Smooth muscle cell (in vitro differentiated cells): ENCODE measurements around the gene FGL2. TPM values are rescaled to one million over a fixed set of nuclear protein-coding genes. Genes with fewer than 3 reads are reported as not detected.
"Not testable (repeated sequence)": the region's sequence is repeated elsewhere in the genome, so short reads cannot be mapped to it uniquely, and the experiment has no call there.

Experiments
- DNase-seq: peaks from one replicate; lab custom pipeline; 2025; ENCODE audit not compliant: unreplicated experiment; lab: John Stamatoyannopoulos, UW
- H2AFZ ChIP-seq: fragments of 200-600 bp; sonication (generic); 2 replicates; pipeline ENCODE4 v1.6.0; 2016; ENCODE audit warnings: antibody characterized with exemption, low read depth, mild to moderate bottlenecking
- H3F3A ChIP-seq: fragments of 200-600 bp; sonication (generic); 2 replicates; pipeline ENCODE4 v1.6.0; 2017; ENCODE audit warnings: antibody characterized with exemption, low read depth
- H3K27ac ChIP-seq: fragments of 200-600 bp; sonication (generic); 2 replicates; pipeline ENCODE4 v1.5.1; 2016; ENCODE audit warnings: low read depth, mild to moderate bottlenecking
- H3K27me3 ChIP-seq: fragments of 200-600 bp; sonication (generic); 2 replicates; pipeline ENCODE4 v1.6.1; 2016; ENCODE audit warnings: low read depth, mild to moderate bottlenecking
- H3K36me3 ChIP-seq: fragments of 200-600 bp; sonication (generic); 2 replicates; pipeline ENCODE4 v1.5.1; 2016; ENCODE audit warnings: low read depth
- H3K4me1 ChIP-seq: fragments of 200-600 bp; sonication (generic); 2 replicates; pipeline ENCODE4 v1.5.1; 2016; ENCODE audit warnings: low read depth
- H3K4me2 ChIP-seq: fragments of 200-600 bp; sonication (generic); 2 replicates; pipeline ENCODE4 v1.6.0; 2016; ENCODE audit warnings: mild to moderate bottlenecking
- H3K4me3 ChIP-seq: fragments of 200-600 bp; sonication (generic); 2 replicates; pipeline ENCODE4 v1.5.1; 2016; ENCODE audit warnings: mild to moderate bottlenecking
- H3K79me2 ChIP-seq: fragments of 200-600 bp; sonication (generic); 2 replicates; pipeline ENCODE4 v1.6.0; 2016; ENCODE audit warnings: low read depth, mild to moderate bottlenecking
- H3K9ac ChIP-seq: fragments of 200-600 bp; sonication (generic); 2 replicates; pipeline ENCODE4 v1.6.0; 2016; ENCODE audit warnings: low read depth
- H3K9me3 ChIP-seq: fragments of 200-600 bp; sonication (generic); replicated peaks from 2 replicates; pipeline ENCODE4 v1.5.1; 2016; ENCODE audit warnings: low read depth
- H4K20me1 ChIP-seq: fragments of 200-600 bp; sonication (generic); 2 replicates; pipeline ENCODE4 v1.6.0; 2016; ENCODE audit warnings: low read depth
- whole genome bisulfite sequencing: methylation state at CpG from one replicate; pipeline ENCODE4 v1.1.7; 2016; ENCODE audit warnings: low lambda C conversion rate; 5-methylcytosine and 5-hydroxymethylcytosine counted together
- polyA plus RNA-seq: library from polyadenylated mRNA; unstranded; fragments of >200 nt; fragmentation: Nextera tagmentation; extraction: Ambion mirVana; gene quantifications from 2 replicates; pipeline ENCODE4 v1.2.1, GENCODE V29; 2016
- total RNA-seq: library from RNA; depleted of rRNA; stranded (reverse); fragments of >200 nt; gene quantifications from 2 replicates; pipeline ENCODE4 v1.2.3, GENCODE V29; 2014
- TF ChIP-seq, protein P1 (sequence below): fragments of 200-600 bp; sonication (generic); IDR thresholded peaks from 2 replicates; pipeline ENCODE4 v1.5.1; 2017; ENCODE audit warnings: borderline replicate concordance, mild to moderate bottlenecking, antibody characterized with exemption; ENCODE audit not compliant: insufficient read depth, poor library complexity, severe bottlenecking

FGL2 gene
- total and polyA plus RNA-seq, 2 experiments from 2014 or later = 0.40 TPM; not detected in 1

DNA sequence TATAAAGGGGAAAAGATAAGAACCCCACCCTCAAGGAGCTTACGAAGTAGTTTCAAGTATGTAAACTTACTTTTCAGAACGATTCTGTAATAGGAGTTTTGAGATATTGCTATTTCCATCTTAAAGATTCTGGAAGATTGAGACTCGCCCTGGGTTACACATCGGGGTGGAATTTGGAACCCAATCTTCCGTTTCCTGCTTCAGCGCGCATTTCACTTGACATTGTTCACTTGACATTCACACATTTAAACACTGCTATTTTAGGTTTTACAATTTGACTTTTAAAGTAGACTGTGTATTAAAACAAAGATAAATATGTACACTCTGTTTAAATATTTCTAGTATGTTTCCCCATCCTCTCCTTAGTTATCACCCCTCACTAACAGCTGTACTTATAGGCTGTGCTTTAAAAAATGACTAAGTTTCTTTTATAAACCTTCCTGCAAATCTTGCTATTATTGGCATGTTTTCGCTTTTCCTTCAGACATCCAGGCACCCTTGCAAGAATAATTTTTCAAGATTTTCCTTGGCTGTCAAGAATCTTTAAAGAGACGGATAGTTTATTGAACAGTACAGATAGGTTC, 22.2 kb downstream of the FGL2 start:
- H3K36me3 ChIP-seq, H3K9me3 ChIP-seq, H3K27me3 ChIP-seq, H3K4me3 ChIP-seq, H3K27ac ChIP-seq, H3K4me2 ChIP-seq, H3K79me2 ChIP-seq, H3K4me1 ChIP-seq, H2AFZ ChIP-seq, DNase-seq, H4K20me1 ChIP-seq, H3F3A ChIP-seq, H3K9ac ChIP-seq: not testable (repeated sequence)
- 93% methylated on average over 9 of the region's 9 CpGs for WGBS

DNA sequence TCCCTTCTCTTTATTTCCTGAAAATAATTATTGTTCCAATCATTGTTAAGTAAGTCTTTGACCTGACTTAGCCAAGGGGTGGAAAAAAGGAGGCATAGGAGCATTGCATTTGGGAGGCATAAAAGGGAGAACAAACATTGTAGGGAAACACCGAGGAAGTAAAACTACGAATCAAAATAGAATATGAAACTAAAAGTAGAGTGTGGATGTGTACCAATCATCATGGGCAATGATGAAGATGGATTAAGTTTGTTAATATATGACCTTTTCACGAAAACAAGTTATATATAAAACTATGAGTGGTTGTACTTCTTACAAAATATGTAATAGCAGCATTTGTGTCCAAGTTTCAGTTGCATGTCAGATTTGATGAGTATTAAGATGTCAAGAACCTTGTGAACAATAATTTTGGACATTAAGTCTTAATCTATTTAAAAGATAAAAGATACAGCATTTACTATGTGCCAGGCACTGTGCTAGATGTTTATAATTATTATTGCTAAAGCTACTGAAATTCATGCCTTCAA, 24.3 kb downstream of the FGL2 start:
- H3F3A ChIP-seq, H3K27me3 ChIP-seq, DNase-seq, H2AFZ ChIP-seq, H3K79me2 ChIP-seq, H3K4me3 ChIP-seq, H3K27ac ChIP-seq, H3K4me1 ChIP-seq, H3K9ac ChIP-seq, H4K20me1 ChIP-seq, H3K36me3 ChIP-seq, H3K9me3 ChIP-seq, H3K4me2 ChIP-seq: not testable (repeated sequence)
- 72% methylated on average over 2 of the region's 3 CpGs for WGBS

DNA sequence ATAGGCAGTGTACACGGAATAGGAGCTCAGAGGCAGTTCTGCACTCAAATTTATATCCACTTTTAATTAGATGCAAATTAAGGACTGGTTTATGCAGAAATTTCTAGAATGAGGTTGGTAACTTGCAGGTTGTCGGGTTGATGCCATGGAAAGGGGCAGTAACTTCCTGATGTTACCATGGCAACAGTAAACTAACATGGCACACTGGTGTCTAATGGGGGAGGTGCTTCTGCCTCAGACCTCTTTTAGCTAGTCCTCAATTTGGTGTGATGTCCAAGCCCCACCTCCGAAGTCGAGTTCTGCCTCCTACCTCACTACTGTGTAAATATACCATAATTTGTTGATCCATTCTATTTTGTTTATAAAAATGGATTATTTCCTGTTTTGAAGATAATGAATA, 25.2 kb downstream of the FGL2 start:
- WGBS = 88% methylated on average over 3 of the region's 4 CpGs
- H2AFZ ChIP-seq, H3F3A ChIP-seq, H3K36me3 ChIP-seq, H3K27me3 ChIP-seq, H3K4me1 ChIP-seq, H3K9me3 ChIP-seq, H3K4me2 ChIP-seq, DNase-seq, H3K79me2 ChIP-seq, H3K4me3 ChIP-seq, H3K27ac ChIP-seq, H3K9ac ChIP-seq, H4K20me1 ChIP-seq: not testable (repeated sequence)

DNA sequence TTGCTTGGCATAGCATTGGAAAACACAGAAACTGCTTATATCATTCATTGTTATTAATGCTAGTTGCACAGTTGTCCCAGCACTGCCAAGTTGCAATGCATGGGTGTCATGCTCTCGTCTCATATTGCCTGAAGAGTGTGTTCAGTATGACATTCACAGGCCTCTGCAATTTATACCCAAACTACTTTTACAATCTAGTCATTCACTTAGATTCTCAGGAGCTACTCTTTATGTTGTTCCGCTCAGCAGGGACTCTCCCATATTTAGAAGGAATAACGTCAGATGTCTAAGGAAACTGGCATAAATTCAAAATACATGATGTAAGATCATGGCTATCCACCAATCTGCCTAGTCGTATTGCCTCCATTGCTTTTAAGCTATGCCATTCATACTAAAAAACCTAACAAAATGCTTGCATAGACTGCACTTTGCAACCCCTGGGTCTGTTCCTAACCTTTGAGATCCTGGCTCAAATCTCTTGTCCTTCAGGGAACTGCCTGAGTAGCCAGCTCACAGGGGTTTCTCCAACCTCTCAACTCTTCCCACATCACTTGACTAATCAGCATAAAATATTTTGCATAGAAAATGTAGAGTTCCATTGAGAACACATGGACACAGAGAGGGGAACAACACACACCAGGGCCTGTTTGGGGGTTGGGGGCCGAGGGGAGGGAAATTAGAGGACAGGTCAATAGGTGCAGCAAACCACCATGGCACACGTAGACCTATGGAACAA, 27.0 kb downstream of the FGL2 start:
- not testable (repeated sequence) for H3K4me2 ChIP-seq, H3K27ac ChIP-seq, H3F3A ChIP-seq, DNase-seq, H2AFZ ChIP-seq, H3K4me3 ChIP-seq, H3K79me2 ChIP-seq, H3K36me3 ChIP-seq, H3K9ac ChIP-seq, H3K9me3 ChIP-seq, H3K27me3 ChIP-seq, H3K4me1 ChIP-seq, H4K20me1 ChIP-seq
- 88% methylated on average over 5 of the region's 6 CpGs for WGBS

DNA sequence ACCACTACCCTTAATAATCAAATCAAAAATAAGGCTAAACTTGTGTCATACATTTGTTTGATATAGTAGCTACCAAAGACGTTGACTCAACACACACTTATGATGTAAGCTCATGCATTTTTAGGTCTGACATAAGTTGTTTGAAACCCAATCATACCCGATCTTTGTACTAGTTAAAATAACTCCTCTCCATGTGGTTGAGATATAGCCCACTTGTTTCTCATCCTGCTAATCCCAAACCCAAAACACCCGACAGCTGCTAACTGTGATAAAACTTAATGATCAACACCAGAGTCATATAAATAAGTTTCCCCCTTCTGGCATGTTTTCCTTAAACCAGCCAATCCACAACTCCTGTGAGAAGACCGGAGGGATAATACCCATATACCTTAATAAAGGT, 28.5 kb downstream of the FGL2 start:
- not testable (repeated sequence) for H3K9ac ChIP-seq, H3K4me1 ChIP-seq, H3K79me2 ChIP-seq, H3K36me3 ChIP-seq, DNase-seq, H3K4me2 ChIP-seq, H3F3A ChIP-seq, H3K9me3 ChIP-seq, H3K27ac ChIP-seq, H3K4me3 ChIP-seq, H4K20me1 ChIP-seq, H3K27me3 ChIP-seq, H2AFZ ChIP-seq
- 66% methylated on average over 4 of the region's 4 CpGs for WGBS

DNA sequence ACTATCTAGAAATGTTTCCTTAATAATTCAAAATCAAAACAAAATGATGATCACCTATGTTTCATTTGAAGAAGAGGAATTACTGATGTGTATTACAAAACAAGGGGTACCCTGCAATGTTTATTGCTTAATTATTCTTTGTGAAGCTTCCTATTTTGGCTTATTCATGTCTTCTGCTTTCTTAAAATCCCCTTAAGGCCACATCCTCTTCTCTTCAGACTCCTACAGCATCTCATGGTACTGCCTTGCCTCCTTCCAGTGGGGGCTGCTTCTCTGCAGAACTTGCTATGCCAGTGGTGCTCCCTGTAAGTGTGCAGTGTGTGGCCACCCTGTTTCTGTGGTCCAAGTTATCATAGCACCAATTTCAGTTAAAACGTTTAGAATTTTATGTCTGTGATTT, 42.2 kb downstream of the FGL2 start:
- Histone ChIP-seq H3K27me3 (no peaks in the 10 kb centered on the region), H3K4me1 (no peaks in the 10 kb centered on the region), H3F3A (no peaks in the 10 kb centered on the region), H3K4me2 (no peak overlapping the region), H2AFZ (no peak overlapping the region), H3K4me3 (no peak overlapping the region), H3K9ac (no peak overlapping the region), H3K36me3 (no peaks in the 10 kb centered on the region), H3K9me3 (no peaks in the 10 kb centered on the region), H4K20me1 (no peaks in the 10 kb centered on the region), H3K27ac (no peak overlapping the region), H3K79me2 (no peaks in the 10 kb centered on the region)
- 45% methylated on average over 1 of the region's 1 CpG for WGBS
- TF ChIP-seq, protein P1, sequence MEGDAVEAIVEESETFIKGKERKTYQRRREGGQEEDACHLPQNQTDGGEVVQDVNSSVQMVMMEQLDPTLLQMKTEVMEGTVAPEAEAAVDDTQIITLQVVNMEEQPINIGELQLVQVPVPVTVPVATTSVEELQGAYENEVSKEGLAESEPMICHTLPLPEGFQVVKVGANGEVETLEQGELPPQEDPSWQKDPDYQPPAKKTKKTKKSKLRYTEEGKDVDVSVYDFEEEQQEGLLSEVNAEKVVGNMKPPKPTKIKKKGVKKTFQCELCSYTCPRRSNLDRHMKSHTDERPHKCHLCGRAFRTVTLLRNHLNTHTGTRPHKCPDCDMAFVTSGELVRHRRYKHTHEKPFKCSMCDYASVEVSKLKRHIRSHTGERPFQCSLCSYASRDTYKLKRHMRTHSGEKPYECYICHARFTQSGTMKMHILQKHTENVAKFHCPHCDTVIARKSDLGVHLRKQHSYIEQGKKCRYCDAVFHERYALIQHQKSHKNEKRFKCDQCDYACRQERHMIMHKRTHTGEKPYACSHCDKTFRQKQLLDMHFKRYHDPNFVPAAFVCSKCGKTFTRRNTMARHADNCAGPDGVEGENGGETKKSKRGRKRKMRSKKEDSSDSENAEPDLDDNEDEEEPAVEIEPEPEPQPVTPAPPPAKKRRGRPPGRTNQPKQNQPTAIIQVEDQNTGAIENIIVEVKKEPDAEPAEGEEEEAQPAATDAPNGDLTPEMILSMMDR = no peak
- DNase-seq = no peak

DNA sequence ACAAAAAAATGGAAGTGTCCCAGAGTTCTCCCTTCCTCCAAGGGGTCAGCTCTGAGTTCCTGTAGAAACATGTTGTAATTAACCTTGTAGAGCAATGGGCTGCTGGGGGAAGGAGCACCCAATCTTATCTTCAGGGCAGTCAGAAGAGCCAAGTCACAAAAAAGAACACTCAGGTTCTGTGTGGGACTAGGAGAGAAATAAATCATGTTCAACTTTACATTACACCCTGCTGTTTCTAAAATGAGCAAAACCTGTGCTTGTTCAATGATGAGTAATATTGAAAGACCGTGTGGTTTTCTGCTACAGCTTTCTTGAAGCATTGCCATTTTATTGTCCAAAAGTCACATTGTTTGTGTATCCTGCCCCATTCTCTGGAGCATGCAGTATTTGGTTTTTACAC, 42.6 kb downstream of the FGL2 start:
- not testable (repeated sequence) for H3K4me2 ChIP-seq, H3K27ac ChIP-seq, DNase-seq, H3K9me3 ChIP-seq, H3K36me3 ChIP-seq, H3K79me2 ChIP-seq, H2AFZ ChIP-seq, H3F3A ChIP-seq, H3K9ac ChIP-seq, H3K4me3 ChIP-seq, H3K27me3 ChIP-seq, H3K4me1 ChIP-seq, H4K20me1 ChIP-seq
- no CpG with 5 or more reads among the region's 1 CpG for WGBS
